HG03378 (cell line): ENCODE data around the gene KIRREL3.

Source experiments
- ATAC-seq: cut with Tn5 transposase; IDR thresholded peaks from one replicate; pipeline ENCODE4 v1.9.1; 2021; ENCODE audit warnings: mild to moderate bottlenecking, moderate library complexity; ENCODE audit not compliant: unreplicated experiment

The KIRREL3 gene

DNA sequence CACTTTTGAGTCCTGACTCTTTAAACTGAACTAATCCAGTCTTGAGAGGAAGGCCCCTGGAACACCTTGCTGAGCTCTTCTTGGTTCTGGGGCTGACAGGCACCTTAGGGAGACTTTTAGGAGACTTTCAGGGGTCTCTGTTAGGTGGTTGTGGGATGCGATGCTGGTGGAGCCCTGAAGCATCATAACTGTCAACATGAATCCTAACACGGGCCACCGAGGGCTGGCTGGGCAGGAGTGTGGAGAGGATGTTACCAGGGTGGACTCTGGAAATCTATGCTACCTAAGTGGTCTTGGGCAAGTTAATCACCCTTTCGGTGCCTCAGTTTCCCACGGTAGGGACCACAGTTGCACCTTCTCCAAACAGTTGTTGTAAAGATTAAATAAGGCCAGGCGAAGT lies 538.6 kb downstream of the KIRREL3 start:
- ATAC-seq, result no peak

- ATAC-seq, result no peak
These were observed 539.5 kb downstream of the KIRREL3 start for GRCh38 chr11:126461096-126461440.

- ATAC-seq, result no peak
These were observed 540.0 kb downstream of the KIRREL3 start for GRCh38 chr11:126460417-126461095.

DNA sequence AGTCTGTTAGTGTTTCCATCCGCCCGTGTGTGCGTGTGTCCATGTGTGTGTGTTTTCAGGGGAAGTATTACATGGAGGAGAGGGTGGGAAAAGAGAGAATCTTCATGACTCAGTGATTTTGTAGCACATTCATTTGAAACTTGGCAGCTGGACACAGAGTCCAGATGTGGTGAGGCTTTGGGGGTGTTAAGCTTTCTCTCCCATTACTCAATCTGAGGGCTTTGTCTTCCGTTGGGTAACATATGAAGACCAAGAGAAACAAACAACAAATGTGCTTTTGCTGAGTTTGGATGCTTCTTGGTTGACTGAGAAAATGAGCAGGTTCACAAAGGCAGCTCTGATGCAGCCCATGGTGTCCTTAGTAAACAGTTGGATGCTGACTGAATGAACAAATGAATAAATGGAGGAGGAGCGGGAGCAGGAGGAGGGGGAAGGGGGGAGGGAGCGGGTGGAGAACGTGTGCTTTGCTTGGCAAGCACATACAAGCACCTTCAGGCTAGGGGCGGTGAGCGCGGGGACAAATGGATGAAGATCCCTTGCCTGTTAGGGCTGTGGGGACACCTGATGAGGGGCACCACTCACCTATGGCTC lies 540.8 kb downstream of the KIRREL3 start:
- ATAC-seq, result no peak

DNA sequence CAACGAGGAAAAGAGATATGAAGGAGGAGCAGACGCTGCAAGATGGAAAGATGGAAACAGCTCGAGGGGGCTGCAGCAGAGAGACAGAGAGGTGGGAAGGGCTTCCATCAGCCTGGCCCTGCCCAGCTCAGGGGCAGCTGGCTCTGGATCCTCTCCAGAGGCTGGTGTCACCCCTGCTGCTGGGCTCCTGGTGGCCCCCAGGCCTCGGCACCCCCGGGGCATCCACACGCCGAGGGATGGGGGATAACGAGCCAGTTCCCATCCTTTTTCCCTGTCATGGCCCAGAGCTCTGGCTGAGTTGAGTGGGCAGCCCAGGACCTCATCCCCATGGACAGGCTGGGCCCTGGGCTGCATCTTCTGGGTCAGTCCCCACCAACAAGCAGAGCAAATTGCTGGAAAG lies 542.8 kb downstream of the KIRREL3 start:
- no peak for ATAC-seq

- ATAC-seq, result no peak
These were observed 543.6 kb downstream of the KIRREL3 start for GRCh38 chr11:126456783-126457542.

DNA sequence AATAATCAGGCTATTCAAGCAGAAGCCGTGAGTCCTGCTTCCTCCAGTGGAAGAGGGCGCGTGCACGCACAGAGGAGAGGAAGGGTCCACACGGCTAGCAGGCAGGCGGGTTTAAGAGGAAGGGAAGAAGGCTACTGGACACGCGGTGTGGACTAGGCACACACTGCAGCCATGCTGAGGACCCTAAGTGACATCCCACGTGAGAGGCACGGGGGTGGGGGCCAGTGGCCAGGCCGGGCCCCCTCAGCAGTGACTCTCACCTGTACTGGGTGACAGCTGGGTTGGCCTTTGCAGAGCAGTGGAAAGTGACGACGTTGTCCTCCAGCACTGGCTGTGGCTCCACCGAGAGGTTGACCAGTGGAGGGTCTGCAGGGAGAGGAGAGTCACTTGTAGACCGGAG lies 544.5 kb downstream of the KIRREL3 start:
- no peak for ATAC-seq

DNA sequence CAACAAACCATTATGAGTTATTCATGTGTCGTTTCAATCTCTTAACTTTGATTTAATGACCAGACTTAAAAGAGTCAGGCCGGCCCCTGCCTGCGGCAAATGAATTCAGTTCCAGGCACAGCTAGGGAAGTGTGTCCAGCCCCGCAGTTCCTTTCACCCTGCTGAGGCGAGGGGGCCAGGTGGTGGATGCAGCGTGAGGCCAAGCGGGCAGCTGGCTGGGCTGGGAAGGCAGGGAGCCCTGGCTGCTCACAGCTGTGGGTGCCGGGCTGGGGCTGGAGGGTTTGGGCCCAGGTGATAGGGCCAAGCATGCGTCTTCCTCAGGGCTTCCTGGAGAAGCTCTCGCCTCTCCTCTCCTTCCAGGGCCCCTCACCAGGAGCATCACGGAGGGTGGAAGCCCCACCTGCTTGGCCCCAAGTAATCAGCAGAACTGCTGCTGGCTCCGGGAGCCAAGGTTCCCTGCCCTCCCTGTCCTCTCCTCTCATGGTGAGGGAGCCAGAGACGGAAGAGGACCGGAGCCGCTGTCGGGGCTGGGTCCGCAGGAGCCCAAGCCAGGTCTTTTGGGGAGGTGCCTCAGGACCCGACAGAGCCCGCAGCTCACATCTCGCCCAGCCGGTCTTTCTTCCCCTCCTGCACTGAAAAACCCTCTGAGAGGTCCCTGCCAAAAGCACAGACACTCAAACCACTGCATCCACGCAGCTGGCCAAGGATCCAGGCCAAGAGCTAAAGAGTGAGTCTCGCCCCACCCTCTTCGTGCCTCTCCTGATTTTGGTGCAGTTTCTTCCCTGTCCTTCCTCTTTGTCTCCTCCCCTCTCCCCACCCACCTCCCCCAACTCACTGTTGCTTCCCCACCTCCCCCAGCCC lies 548.1 kb downstream of the KIRREL3 start:
- no peak for ATAC-seq

GRCh38 chr11:126451211-126451802 lies 549.3 kb downstream of the KIRREL3 start:
- ATAC-seq, result no peak

- no peak for ATAC-seq
These were observed 549.8 kb downstream of the KIRREL3 start for GRCh38 chr11:126450806-126451205.

- no peak for ATAC-seq
These were observed 550.4 kb downstream of the KIRREL3 start for GRCh38 chr11:126450198-126450597.

- no peak for ATAC-seq
These were observed 554.0 kb downstream of the KIRREL3 start for GRCh38 chr11:126446581-126446980.

DNA sequence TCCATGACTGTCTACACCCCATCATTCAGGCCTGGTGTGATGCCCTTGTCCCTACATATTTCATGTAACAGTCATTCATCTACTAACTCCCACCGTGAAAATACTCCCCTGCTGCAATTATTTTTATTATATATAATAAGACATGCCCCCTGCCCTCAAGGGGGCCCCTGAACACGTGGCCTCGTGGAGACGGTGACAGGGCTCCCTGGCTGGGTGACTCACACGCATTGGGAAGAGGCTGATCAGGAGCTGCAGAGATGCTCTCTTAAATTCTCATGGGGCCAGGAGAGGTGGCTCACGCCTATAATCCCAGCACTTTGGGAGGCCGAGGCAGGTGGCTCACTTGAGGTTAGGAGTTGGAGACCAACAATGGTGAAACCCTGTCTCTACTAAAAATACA lies 556.5 kb downstream of the KIRREL3 start:
- ATAC-seq, result no peak

- ATAC-seq, result no peak
These were observed 557.5 kb downstream of the KIRREL3 start for GRCh38 chr11:126443120-126443519.

- ATAC-seq, result peak; percentile 73
These were observed 559.6 kb downstream of the KIRREL3 start for GRCh38 chr11:126440792-126441514.

DNA sequence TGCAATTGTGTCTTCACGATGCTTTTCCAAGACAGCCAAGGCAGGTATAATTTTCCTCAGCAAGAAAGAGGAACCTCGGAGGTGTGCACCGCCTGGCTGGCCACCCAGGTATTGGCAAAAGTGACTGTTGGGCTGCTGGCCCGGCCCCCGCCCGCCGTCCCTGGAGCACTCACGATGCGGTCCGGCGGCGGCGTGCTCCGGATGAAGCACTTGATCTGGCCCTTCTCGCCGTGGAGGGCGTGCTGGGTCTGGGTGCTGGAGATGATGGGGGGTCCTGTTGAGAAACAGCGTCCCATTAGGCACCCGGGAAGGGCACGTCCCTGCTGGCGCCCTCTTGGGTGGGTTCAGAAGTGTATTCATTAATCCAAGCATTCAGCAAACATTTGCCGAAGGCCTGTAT lies 560.3 kb downstream of the KIRREL3 start:
- ATAC-seq, result no peak

DNA sequence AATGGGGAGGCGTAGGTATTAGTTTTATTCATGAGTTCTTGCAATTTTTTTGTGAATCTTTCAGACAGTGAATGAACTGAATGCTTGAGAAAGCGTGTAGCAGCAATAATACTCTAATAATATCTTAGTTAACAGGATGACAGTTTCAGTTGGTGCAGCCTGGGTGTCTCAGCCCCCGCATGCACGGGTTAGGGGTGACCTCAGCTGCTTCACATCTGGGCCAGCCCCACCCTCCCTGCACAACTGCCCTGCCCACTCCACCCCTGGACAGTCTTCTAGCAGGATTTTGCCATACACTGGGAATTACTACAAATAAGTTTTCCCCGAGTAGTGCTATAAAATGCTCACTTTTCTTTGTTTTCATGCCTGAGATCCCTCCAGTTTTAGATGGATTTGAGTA lies 561.9 kb downstream of the KIRREL3 start:
- no peak for ATAC-seq

GRCh38 chr11:126438272-126438671 lies 562.3 kb downstream of the KIRREL3 start:
- ATAC-seq, result no peak

- ATAC-seq, result no peak
These were observed 562.8 kb downstream of the KIRREL3 start for GRCh38 chr11:126437731-126438130.

DNA sequence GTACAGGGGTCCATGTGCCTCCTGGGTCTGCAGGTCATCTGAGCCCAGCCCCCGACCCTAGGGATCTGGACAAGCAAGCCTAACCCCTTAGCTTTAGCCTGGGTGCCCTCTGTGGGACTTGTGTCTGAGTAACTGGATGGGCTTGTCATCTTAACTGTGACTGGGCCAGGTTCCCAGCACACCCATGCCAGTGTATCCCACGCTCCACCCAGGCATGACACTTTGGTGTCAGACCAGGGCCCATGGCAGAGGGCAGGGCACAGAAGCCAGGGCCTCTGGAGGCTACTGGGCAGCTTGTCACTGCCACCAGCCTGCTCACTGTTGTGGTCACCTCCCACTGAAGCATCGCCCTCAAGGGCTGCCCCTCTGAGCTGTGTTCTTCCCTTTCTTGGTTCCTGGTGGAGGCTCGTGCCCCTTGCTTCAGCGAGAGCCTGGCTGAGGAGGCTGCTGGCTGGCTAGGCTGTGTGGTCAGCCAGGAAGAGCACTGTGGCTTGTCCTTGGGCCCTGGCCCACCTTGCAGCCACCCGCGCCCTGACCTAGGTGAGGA lies 564.3 kb downstream of the KIRREL3 start:
- no peak for ATAC-seq
